Large intestine (tissue), 3 donors: ENCODE measurements around the gene LPIN2. TPM values are rescaled to one million over a fixed set of nuclear protein-coding genes. Genes with fewer than 3 reads are reported as not detected.

ENCODE experiments used
- DNase-seq, 2 donors: peaks; one replicate each; pipeline versions ENCODE4 v3.0.0 to v3.0.0-alpha.2; 2013
- H3K27ac ChIP-seq: one replicate; pipeline ENCODE4 v1.5.1; 2013; ENCODE audit warnings: low read length
- H3K27me3 ChIP-seq: 2 replicates; pipeline ENCODE4 v1.6.1; 2013; ENCODE audit warnings: low read length; ENCODE audit not compliant: control insufficient read depth, insufficient read depth
- H3K36me3 ChIP-seq: 2 replicates; pipeline ENCODE4 v1.6.1; 2013; ENCODE audit warnings: low read length; ENCODE audit not compliant: control insufficient read depth, insufficient read depth
- H3K4me1 ChIP-seq: one replicate; pipeline ENCODE4 v1.6.1; 2013; ENCODE audit warnings: low read length; ENCODE audit not compliant: control insufficient read depth, insufficient read depth
- H3K4me3 ChIP-seq: one replicate; pipeline ENCODE4 v1.5.1; 2013; ENCODE audit warnings: low read length
- H3K9me3 ChIP-seq: one replicate; pipeline ENCODE4 v1.6.1; 2013; ENCODE audit warnings: mild to moderate bottlenecking, low read depth, low read length, moderate library complexity; ENCODE audit not compliant: control insufficient read depth
- WGBS: methylation state at CpG from one replicate; pipeline ENCODE4 v1.1.5; 2013; ENCODE audit warnings: low lambda C conversion rate; ENCODE audit not compliant: insufficient coverage; 5-methylcytosine and 5-hydroxymethylcytosine counted together
- polyA plus RNA-seq: library from polyadenylated mRNA; unstranded; fragments of 120-200 nt; gene quantifications from one replicate; pipeline ENCODE4 v1.2.1, GENCODE V29; 2013

LPIN2 gene
- polyA plus RNA-seq, 1 donor, result 54.1 TPM

GRCh38 chr18:2982022-2982421 lies 30.9 kb downstream of the LPIN2 start:
- WGBS, result 20% methylated on average over 1 of the region's 1 CpG
- no peak for DNase-seq
- Histone ChIP-seq H3K27me3 (no peaks in the 10 kb centered on the region), H3K36me3 (no peaks in the 10 kb centered on the region), H3K4me3 (peak overlapping the region; percentile 30), H3K9me3 (no peaks in the 10 kb centered on the region), H3K27ac (peak overlapping the region; percentile 90), H3K4me1 (peaks cover 70% of the 10 kb centered on the region)

- WGBS, result 0% methylated on average over 3 of the region's 6 CpGs
- Histone ChIP-seq H3K4me1 (peaks cover 69% of the 10 kb centered on the region), H3K36me3 (no peaks in the 10 kb centered on the region), H3K4me3 (peak overlapping the region; percentile 30), H3K9me3 (no peaks in the 10 kb centered on the region), H3K27ac (peak overlapping the region; percentile 90), H3K27me3 (no peaks in the 10 kb centered on the region)
- peak; percentile 43 to 66 for DNase-seq
Observed at GRCh38 chr18:2981212-2981728, 31.7 kb downstream of the LPIN2 start.

- Histone ChIP-seq H3K36me3 (no peaks in the 10 kb centered on the region), H3K27me3 (no peaks in the 10 kb centered on the region), H3K4me3 (no peak overlapping the region), H3K27ac (peak overlapping the region; percentile 90), H3K9me3 (no peaks in the 10 kb centered on the region), H3K4me1 (peaks cover 73% of the 10 kb centered on the region)
- 60% methylated on average over 1 of the region's 8 CpGs for WGBS
- no peak for DNase-seq
Observed at GRCh38 chr18:2979871-2980790, 32.8 kb downstream of the LPIN2 start.

- Histone ChIP-seq H3K4me3 (no peak overlapping the region), H3K27me3 (no peaks in the 10 kb centered on the region), H3K27ac (peak overlapping the region; percentile 3), H3K36me3 (peaks cover 3% of the 10 kb centered on the region), H3K4me1 (peaks cover 64% of the 10 kb centered on the region), H3K9me3 (no peaks in the 10 kb centered on the region)
- DNase-seq, result no peak
- no CpG with 5 or more reads among the region's 3 CpGs for WGBS
Observed at GRCh38 chr18:2979129-2979528, 33.8 kb downstream of the LPIN2 start.

- Histone ChIP-seq H3K27ac (peak overlapping the region; percentile 3), H3K36me3 (peaks cover 3% of the 10 kb centered on the region), H3K4me1 (peaks cover 60% of the 10 kb centered on the region), H3K9me3 (no peaks in the 10 kb centered on the region), H3K27me3 (no peaks in the 10 kb centered on the region), H3K4me3 (no peak overlapping the region)
- no CpG with 5 or more reads among the region's 3 CpGs for WGBS
- no peak for DNase-seq
Observed at GRCh38 chr18:2978661-2979106, 34.3 kb downstream of the LPIN2 start.

GRCh38 chr18:2978208-2978607 lies 34.7 kb downstream of the LPIN2 start:
- Histone ChIP-seq H3K4me1 (peaks cover 55% of the 10 kb centered on the region), H3K4me3 (no peak overlapping the region), H3K27ac (peak overlapping the region; percentile 3), H3K27me3 (no peaks in the 10 kb centered on the region), H3K36me3 (peaks cover 3% of the 10 kb centered on the region), H3K9me3 (no peaks in the 10 kb centered on the region)
- WGBS, result 100% methylated on average over 1 of the region's 3 CpGs
- no peak for DNase-seq

- Histone ChIP-seq H3K27ac (peak overlapping the region; percentile 78), H3K27me3 (no peaks in the 10 kb centered on the region), H3K9me3 (no peaks in the 10 kb centered on the region), H3K36me3 (peaks cover 5% of the 10 kb centered on the region), H3K4me1 (peaks cover 49% of the 10 kb centered on the region), H3K4me3 (no peak overlapping the region)
- WGBS, result 80% methylated on average over 2 of the region's 8 CpGs
- peak; percentile 74 to 85 for DNase-seq
Observed at GRCh38 chr18:2976218-2977132, 36.5 kb downstream of the LPIN2 start.

GRCh38 chr18:2974731-2975130 lies 38.2 kb downstream of the LPIN2 start:
- H3K9me3 ChIP-seq, result no peaks in the 10 kb centered on the region
- H3K27ac ChIP-seq, result peak overlapping the region; percentile 1
- no peak for DNase-seq
- WGBS, result 100% methylated on average over 1 of the region's 3 CpGs
- H3K36me3 ChIP-seq, result peaks cover 9% of the 10 kb centered on the region
- H3K4me1 ChIP-seq, result peaks cover 49% of the 10 kb centered on the region
- H3K27me3 ChIP-seq, result no peaks in the 10 kb centered on the region
- H3K4me3 ChIP-seq, result no peak overlapping the region

GRCh38 chr18:2971741-2972552 lies 41.0 kb downstream of the LPIN2 start:
- no peak for DNase-seq
- Histone ChIP-seq H3K27ac (no peak overlapping the region), H3K4me3 (no peak overlapping the region), H3K27me3 (no peaks in the 10 kb centered on the region), H3K36me3 (peaks cover 9% of the 10 kb centered on the region), H3K9me3 (no peaks in the 10 kb centered on the region), H3K4me1 (peaks cover 54% of the 10 kb centered on the region)
- WGBS, result 98% methylated on average over 6 of the region's 18 CpGs
